GM21737 (cell line): Measurements from ENCODE around the gene GPR26.
"Not testable (repeated sequence)": the region's sequence is repeated elsewhere in the genome, so short reads cannot be mapped to it uniquely, and the experiment has no call there.

Source experiments
- ATAC-seq: cut with Tn5 transposase; IDR thresholded peaks from one replicate; pipeline ENCODE4 v1.9.1; 2021; ENCODE audit warnings: mild to moderate bottlenecking, moderate library complexity; ENCODE audit not compliant: unreplicated experiment

The GPR26 gene

GRCh38 chr10:123704812-123705211 is 38.7 kb downstream of the GPR26 start:
- no peak for ATAC-seq

GRCh38 chr10:123706236-123706635 is 40.1 kb downstream of the GPR26 start:
- no peak for ATAC-seq

GRCh38 chr10:123715546-123715945 is 49.4 kb downstream of the GPR26 start:
- ATAC-seq: no peak

GRCh38 chr10:123717336-123717735 is 51.2 kb downstream of the GPR26 start:
- no peak for ATAC-seq

- ATAC-seq: no peak
Observed at GRCh38 chr10:123718544-123719060, 52.4 kb downstream of the GPR26 start.

GRCh38 chr10:123720536-123720935 is 54.4 kb downstream of the GPR26 start:
- no peak for ATAC-seq

- no peak for ATAC-seq
Observed at GRCh38 chr10:123721441-123722049, 55.4 kb downstream of the GPR26 start.

- ATAC-seq: no peak
Observed at GRCh38 chr10:123722351-123722750, 56.2 kb downstream of the GPR26 start.

- no peak for ATAC-seq
Observed at GRCh38 chr10:123724747-123725146, 58.6 kb downstream of the GPR26 start.

GRCh38 chr10:123726381-123726780 is 60.2 kb downstream of the GPR26 start:
- ATAC-seq: no peak

- no peak for ATAC-seq
Observed at GRCh38 chr10:123726836-123727235, 60.7 kb downstream of the GPR26 start.

GRCh38 chr10:123729523-123729922 is 63.4 kb downstream of the GPR26 start:
- ATAC-seq: no peak

GRCh38 chr10:123736917-123737316 is 70.8 kb downstream of the GPR26 start:
- ATAC-seq: not testable (repeated sequence)

GRCh38 chr10:123741146-123741545 is 75.0 kb downstream of the GPR26 start:
- no peak for ATAC-seq

GRCh38 chr10:123741711-123742110 is 75.6 kb downstream of the GPR26 start:
- ATAC-seq: no peak

- ATAC-seq: no peak
Observed at GRCh38 chr10:123742751-123743440, 76.7 kb downstream of the GPR26 start.

GRCh38 chr10:123743441-123744223 is 77.5 kb downstream of the GPR26 start:
- ATAC-seq: no peak

- ATAC-seq: no peak
Observed at GRCh38 chr10:123744224-123744536, 78.0 kb downstream of the GPR26 start.
